ENCODE data around the gene GATAD2B.

The GATAD2B gene

DNA sequence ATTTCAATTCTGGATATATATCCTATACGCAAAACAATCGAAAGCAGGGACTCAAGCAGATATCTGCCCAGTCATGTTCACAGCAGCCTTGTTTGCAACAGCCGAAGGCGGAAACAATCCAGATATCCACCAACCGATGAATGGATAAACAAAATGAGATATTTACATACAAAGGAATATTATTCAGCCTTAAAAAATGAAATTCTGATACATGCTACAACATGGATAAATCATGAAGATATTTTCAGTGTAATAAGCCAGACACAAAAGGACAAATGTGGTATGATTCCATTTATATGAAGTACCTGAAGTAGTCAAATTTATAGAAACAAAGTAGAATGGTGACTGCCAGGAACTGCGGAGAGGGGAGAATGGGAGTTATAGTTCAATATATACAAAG lies 15.6 kb downstream of the GATAD2B start:
- TF ChIP-seq, protein P1, sequence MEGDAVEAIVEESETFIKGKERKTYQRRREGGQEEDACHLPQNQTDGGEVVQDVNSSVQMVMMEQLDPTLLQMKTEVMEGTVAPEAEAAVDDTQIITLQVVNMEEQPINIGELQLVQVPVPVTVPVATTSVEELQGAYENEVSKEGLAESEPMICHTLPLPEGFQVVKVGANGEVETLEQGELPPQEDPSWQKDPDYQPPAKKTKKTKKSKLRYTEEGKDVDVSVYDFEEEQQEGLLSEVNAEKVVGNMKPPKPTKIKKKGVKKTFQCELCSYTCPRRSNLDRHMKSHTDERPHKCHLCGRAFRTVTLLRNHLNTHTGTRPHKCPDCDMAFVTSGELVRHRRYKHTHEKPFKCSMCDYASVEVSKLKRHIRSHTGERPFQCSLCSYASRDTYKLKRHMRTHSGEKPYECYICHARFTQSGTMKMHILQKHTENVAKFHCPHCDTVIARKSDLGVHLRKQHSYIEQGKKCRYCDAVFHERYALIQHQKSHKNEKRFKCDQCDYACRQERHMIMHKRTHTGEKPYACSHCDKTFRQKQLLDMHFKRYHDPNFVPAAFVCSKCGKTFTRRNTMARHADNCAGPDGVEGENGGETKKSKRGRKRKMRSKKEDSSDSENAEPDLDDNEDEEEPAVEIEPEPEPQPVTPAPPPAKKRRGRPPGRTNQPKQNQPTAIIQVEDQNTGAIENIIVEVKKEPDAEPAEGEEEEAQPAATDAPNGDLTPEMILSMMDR (IDR thresholded peaks at IDR 0.05), result no peak

DNA sequence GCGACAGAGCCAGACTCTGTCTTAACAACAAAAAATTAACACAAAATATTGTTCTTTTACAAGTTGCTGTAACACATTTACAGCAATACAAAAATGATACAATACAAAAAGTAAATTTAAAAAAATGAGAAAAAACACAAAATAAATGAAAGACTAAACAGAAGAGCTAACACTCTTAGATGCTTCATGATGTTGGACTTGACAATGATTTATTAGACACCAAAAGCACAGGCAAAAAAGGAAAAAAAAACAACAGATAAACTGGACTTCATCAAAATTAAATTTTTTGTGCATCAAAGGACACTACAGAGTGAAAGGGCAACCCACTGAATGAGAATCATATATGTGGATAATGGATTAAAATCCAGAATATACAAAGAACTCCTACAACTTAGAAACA lies 16.4 kb downstream of the GATAD2B start:
- TF ChIP-seq, protein P1 (IDR thresholded peaks at IDR 0.05), result no peak

DNA sequence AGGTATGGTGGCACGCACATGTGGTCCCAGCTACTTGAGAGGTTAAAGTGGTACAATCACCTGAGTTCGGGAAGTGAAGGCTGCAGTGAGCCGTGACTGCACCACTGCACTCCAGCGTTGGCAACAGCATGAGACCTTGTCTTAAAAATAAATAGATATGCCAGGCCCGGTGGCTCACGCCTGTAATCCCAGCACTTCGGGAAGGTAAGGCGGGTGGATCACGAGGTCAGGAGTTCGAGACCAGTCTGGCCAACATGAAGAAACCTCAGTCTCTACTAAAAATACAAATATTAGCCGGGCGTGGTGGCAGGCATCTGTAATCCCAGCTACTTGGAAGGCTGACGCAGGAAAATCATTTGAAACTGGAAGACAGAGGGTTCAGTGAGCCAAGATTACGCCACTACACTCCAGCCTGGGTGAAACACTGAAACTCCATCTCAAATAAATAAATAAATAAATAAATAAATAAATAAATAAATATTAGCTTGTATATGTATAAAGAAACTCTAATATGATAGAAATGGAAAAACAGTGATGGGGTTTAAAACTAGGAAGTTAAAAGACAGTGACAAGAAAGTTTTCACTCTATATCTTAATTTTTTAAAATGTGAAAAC lies 18.8 kb downstream of the GATAD2B start:
- TF ChIP-seq, protein P1 (IDR thresholded peaks at IDR 0.05), result no peak

DNA sequence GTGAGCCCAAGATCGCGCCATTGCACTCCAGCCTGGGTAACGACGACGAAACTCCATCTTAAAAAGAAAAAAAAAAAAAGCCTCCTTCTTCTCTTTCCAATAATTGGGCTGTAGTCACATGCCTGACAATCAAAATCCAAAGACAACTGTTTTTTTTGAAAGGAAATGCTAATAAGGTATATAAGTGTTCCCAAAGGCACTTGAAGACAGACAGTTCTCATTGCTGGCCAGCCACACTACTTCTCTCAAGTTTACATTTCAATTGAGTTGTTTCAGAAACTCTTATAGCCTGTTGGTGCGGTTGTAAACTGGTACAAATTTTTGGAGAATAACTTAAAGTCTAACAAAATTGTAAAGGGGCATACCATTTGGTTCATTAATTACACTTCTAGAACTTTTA lies 23.3 kb downstream of the GATAD2B start:
- TF ChIP-seq, protein P1 (IDR thresholded peaks at IDR 0.05), result no peak

DNA sequence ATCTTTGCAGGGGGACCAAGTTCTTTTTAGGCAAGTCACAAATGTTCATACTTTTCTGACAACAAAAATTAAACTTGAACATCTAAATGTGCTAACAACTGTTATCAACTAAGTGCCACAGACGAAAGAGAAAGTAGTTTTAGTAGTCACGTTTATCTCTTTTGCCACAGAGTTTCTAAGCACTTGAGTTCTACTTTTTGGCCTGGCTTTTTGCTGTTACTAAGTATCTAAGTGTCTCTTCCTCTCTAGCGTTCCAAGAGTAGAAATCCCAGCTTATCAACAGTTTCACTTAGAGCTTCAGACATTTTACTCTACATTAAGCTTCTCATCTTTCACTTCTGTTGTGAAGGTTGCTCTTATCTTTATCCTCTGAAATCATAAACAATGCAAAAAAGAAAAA lies 34.2 kb downstream of the GATAD2B start:
- TF ChIP-seq, protein P1 (IDR thresholded peaks at IDR 0.05), result no peak

DNA sequence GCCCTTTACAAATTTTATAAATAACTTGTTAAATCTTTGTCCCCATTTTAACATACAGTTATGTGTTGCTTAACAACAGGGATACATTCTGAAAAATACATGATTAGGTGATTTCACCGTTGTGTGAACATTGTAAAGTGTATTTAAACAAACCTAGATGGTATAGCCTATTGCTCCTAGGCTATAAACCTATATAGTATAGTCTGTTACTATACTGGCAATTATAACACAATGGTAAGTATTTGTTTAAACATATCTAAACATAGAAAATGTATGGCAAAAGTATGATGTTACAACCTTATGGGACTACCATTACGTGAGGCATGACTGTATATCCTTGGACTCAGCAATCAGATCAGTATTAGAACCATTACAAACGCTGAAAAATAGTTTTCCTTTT lies 36.6 kb downstream of the GATAD2B start:
- TF ChIP-seq, protein P1 (IDR thresholded peaks at IDR 0.05), result no peak

DNA sequence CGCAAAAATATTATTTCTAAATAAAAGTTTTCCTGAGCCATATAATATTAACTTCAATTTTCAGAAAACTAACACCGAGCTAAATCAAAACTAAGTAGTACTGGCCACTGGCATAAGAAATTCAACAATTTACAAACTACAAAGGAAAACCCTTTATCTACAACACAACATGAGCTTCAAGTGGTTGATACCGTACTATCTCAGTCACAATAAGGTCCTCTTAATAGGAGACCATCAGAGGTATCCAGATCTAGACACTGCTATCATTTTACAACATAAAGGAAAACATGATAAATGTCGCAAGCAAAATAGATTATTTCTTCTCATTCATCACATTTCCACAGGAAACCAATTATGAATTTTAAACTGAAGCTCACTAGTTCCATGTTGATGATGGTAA lies 39.5 kb downstream of the GATAD2B start:
- TF ChIP-seq, protein P1 (IDR thresholded peaks at IDR 0.05), result no peak
